GM18870 (cell line): ENCODE data around the gene ANO6.
"Not testable (repeated sequence)": the region's sequence is repeated elsewhere in the genome, so short reads cannot be mapped to it uniquely, and the experiment has no call there.

ENCODE experiments used
- ATAC-seq: cut with Tn5 transposase; IDR thresholded peaks from one replicate; pipeline ENCODE4 v1.9.1; 2021; ENCODE audit warnings: moderate library complexity; ENCODE audit not compliant: unreplicated experiment

ANO6 gene

GRCh38 chr12:45304514-45305178 is 88.8 kb downstream of the ANO6 start:
- no peak for ATAC-seq

DNA sequence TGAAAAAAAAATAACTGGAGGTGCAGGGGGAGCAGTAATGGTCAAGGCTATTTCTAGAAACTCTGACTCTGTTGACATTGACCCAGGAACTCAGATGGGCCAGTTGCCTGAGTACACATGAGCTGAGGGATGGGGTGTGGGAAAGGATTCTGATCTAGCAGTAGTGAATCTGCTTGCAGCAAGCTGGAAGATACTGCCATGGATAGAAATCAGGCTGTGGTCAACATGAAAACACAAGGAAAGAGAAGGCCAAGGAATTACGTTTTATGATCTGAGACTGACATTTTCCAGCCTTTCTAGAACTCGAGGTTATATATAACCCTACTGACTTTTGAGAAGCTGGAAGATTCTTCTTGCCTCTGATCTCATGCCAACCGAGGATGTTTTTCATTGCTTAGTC is 90.0 kb downstream of the ANO6 start:
- no peak for ATAC-seq

- ATAC-seq, result no peak
These were observed 94.1 kb downstream of the ANO6 start for GRCh38 chr12:45309836-45310626.

GRCh38 chr12:45310627-45310968 is 94.7 kb downstream of the ANO6 start:
- ATAC-seq, result no peak

DNA sequence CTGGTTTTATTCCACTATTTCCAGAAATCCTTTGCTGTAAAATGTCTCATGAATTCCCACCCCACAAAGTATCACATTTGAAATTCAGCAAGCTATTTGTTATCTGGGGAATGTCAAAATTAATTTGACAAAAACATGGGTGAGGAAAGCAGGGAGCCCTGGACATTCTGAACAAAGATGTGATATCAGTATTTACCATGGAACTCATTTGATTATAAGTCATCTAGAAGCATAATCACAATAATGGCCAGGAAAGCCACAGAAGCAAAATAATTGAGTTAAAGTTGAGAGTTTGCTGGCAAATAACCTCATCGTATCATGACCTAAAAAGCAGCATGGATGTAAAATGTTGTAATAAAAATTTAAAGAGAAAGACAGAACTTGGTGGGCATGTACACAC is 96.1 kb downstream of the ANO6 start:
- ATAC-seq, result no peak

GRCh38 chr12:45314770-45315169 is 98.9 kb downstream of the ANO6 start:
- ATAC-seq, result no peak

- ATAC-seq, result no peak
These were observed 99.6 kb downstream of the ANO6 start for GRCh38 chr12:45315462-45315861.

DNA sequence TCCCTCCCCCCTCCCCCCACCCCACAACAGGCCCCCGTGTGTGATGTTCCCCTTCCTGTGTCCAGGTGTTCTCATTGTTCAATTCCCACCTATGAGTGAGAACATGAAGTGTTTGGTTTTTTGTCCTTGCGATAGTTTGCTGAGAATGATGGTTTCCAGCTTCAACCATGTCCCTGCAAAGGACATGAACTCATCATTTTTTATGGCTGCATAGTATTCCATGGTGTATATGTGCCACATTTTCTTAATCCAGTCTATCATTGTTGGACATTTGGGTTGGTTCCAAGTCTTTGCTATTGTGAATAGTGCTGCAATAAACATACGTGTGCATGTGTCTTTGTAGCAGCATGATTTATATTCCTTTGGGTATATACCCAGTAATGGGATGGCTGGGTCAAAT is 101.4 kb downstream of the ANO6 start:
- not testable (repeated sequence) for ATAC-seq

DNA sequence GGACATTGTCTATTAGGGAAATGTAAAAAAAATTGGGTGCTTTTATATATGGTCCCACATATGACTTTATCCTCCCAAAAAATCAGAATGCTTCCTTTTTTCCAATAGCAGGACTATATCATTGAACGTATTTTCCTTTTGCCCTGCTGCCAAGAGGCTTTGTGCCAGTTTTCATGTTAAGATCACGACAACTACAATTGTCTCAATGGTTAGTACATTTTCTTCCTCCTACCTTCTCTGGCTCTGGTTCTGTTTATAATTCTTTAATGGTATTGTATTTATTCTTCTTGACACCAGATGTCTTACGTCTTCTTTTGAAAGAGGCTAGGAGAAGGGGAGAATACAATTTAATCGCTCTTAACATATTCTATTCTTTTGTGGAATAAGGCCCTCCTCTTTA is 106.9 kb downstream of the ANO6 start:
- no peak for ATAC-seq

GRCh38 chr12:45324391-45324790 is 108.5 kb downstream of the ANO6 start:
- ATAC-seq, result no peak

DNA sequence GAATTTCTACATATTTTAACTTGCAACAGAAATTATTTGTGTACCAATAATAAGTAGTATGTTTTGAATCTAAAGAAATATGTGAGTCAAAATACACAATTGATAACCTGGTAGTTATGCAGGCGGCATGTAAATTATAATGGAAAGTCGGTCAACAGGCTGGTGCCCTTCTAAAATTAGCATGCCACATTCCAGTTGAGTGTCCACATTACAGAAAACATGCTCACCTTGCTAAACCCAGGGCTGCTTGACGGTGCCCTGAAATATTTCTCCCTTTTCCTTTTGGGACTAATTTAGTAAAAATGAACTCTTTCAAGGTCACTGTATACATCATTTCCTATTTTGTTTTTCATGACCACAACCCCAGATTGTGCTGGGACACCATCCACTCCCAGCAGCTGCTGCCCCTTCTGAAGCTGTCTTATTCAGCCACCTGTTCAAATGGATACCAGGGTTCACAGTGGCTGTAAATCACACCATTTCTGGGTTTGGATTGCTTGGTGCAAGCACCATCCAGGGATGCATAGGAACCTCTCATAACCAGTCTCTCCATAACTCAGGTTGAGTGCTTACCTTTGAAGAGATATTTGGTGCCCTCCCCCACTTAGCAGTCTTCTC is 110.6 kb downstream of the ANO6 start:
- ATAC-seq, result no peak

- no peak for ATAC-seq
These were observed 112.0 kb downstream of the ANO6 start for GRCh38 chr12:45327823-45328383.

DNA sequence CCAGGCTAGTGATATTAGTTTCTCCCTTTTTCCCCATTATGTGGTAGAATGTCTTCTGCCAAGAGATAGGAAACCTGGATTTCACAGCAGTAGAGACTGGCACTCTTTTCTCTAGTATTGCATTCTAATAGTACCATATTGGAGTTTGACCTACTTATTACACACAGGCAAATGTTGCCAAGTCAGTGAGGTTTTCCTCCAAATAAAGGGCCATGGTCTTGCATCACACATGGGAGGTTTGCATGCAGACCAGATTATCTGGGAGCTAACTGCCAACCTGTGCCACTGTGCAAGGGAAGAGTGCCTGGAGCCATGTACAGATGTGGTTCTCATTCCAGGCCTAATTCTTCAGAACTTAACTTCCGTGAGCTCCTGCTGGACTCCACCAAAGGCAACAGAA is 113.3 kb downstream of the ANO6 start:
- no peak for ATAC-seq

GRCh38 chr12:45329702-45330101 is 113.8 kb downstream of the ANO6 start:
- no peak for ATAC-seq

- ATAC-seq, result no peak
These were observed 115.7 kb downstream of the ANO6 start for GRCh38 chr12:45331552-45331951.

GRCh38 chr12:45334396-45334795 is 118.5 kb downstream of the ANO6 start:
- no peak for ATAC-seq

DNA sequence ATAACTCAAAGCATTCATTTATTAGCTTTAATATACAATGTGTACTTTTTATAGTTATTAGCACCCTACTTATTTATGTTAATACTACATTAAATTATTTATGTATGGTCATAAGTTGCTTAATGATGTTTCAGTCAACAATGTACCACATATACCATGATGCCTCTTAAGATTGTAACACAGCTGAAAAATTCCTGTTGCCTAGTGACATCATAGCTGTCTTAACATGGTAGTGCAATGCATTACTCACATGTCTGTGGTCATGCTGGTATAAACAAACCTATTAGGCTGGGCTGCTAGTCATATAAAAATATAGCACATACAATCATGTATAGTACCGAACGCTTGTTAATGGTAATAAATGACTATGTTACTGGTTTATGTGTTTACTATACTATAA is 120.4 kb downstream of the ANO6 start:
- ATAC-seq, result no peak

GRCh38 chr12:45336762-45337596 is 121.1 kb downstream of the ANO6 start:
- no peak for ATAC-seq

- no peak for ATAC-seq
These were observed 121.9 kb downstream of the ANO6 start for GRCh38 chr12:45337835-45338234.

DNA sequence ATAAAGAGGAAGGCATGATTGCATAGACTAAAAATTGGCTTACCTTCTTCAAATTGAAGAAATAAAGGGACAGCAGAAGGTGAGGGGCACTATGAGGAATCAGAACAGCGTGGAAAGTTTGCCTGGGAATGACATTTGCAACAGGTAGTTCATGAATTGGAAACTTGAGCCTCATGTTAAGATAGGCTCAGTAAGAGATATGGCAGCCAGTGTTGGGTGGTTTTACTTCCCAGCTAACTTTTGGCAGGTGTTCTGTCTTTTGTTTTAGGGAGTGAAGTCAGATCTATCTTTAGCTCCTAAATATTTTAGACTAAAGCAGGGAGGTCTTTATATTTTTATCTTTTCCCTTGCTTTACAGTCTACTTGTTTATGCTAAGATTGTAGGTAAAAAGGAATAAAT is 122.4 kb downstream of the ANO6 start:
- no peak for ATAC-seq

GRCh38 chr12:45339035-45339434 is 123.1 kb downstream of the ANO6 start:
- no peak for ATAC-seq
